ENCODE measurements around the gene DNAJB4. TPM values are rescaled to one million over a fixed set of nuclear protein-coding genes. Genes with fewer than 3 reads are reported as not detected.

The DNAJB4 gene
- total RNA-seq, 1 experiment from 2014 or later = 23.4 TPM

- TF ChIP-seq NR2C2 (CRISPR knock-in tag; IDR thresholded peaks at IDR 0.05) = no peak
- TF ChIP-seq CBFB (CRISPR knock-in tag; IDR thresholded peaks at IDR 0.05; ENCODE audit: low read depth) = no peak
- TF ChIP-seq AR (CRISPR knock-in tag; IDR thresholded peaks at IDR 0.05) = no peak
- no peak for TF ChIP-seq EMX1 (CRISPR knock-in tag; IDR thresholded peaks at IDR 0.05)
- no peak for TF ChIP-seq HMGA2 (CRISPR knock-in tag; IDR thresholded peaks at IDR 0.05)
- TF ChIP-seq RORB (CRISPR knock-in tag; IDR thresholded peaks at IDR 0.05) = no peak
Measured at GRCh38 chr1:78029793-78030192, 25.1 kb downstream of the DNAJB4 start (continued).

- Mint-ChIP-seq H3K27me3 (ENCODE audit: low read depth) (no peaks in the 10 kb centered on the region), H3K4me3 (no peak overlapping the region), H3K27ac (no peak overlapping the region), H3K9me3 (no peaks in the 10 kb centered on the region), H3K4me1 (no peaks in the 10 kb centered on the region), H3K36me3 (no peaks in the 10 kb centered on the region)
- ChIA-PET POLR2A (no interaction called here), CTCF (interaction anchor here (0.6 to 1.1 kb wide), 3 partner anchors 81 to 391 kb away, joined by 3 to 6 read pairs (median 3); no protein-coding TSS in a partner anchor)
- DNase-seq (ENCODE audit: low spot score) (no peak), ATAC-seq (no peak)
- TF ChIP-seq CREM (CRISPR knock-in tag; IDR thresholded peaks at IDR 0.05) (no peak), AFF4 (CRISPR knock-in tag; IDR thresholded peaks at IDR 0.05; ENCODE audit: borderline replicate concordance) (no peak), ARID4B (CRISPR knock-in tag; IDR thresholded peaks at IDR 0.05; ENCODE audit: borderline replicate concordance) (no peak), CBFB (CRISPR knock-in tag; IDR thresholded peaks at IDR 0.05; ENCODE audit: low read depth) (no peak), NFATC4 (CRISPR knock-in tag; IDR thresholded peaks at IDR 0.05) (no peak), NR2C2 (CRISPR knock-in tag; IDR thresholded peaks at IDR 0.05) (no peak), TCF7 (CRISPR knock-in tag; IDR thresholded peaks at IDR 0.05; ENCODE audit: low read depth) (no peak), ELF4 (CRISPR knock-in tag; IDR thresholded peaks at IDR 0.05; ENCODE audit: low read depth) (no peak), NFE2L1 (CRISPR knock-in tag; IDR thresholded peaks at IDR 0.05) (no peak), HMGXB4 (CRISPR knock-in tag; IDR thresholded peaks at IDR 0.05) (no peak), ZBTB43 (CRISPR knock-in tag; IDR thresholded peaks at IDR 0.05) (no peak), JAZF1 (CRISPR knock-in tag; IDR thresholded peaks at IDR 0.05) (no peak), USF2 (CRISPR knock-in tag; IDR thresholded peaks at IDR 0.05) (no peak), CREB1 (CRISPR knock-in tag; IDR thresholded peaks at IDR 0.05) (no peak)
Measured at GRCh38 chr1:78032996-78033796, 28.5 kb downstream of the DNAJB4 start.
